K562 (cell line): ENCODE measurements around the gene LLGL2. TPM values are rescaled to one million over a fixed set of nuclear protein-coding genes. Genes with fewer than 3 reads are reported as not detected.

Experiments used
- BCOR ChIP-seq: fragments of 450-650 bp; IDR thresholded peaks from 2 replicates; pipeline ENCODE4 v1.6.1; 2016
- CHD2 ChIP-seq: IDR thresholded peaks from 2 replicates; pipeline ENCODE4 v1.6.1; 2011; ENCODE audit warnings: low read depth, low read length
- ETV1 ChIP-seq: fragments of 450-650 bp; conservative IDR thresholded peaks from 2 replicates; pipeline ENCODE4 v1.6.1; 2016; ENCODE audit warnings: missing genetic modification characterization, control low read depth, low read depth, missing compliant biosample characterization
- FOSL1 ChIP-seq: fragments of 200-800 bp; sonication (Bioruptor generic); conservative IDR thresholded peaks from 2 replicates; pipeline ENCODE4 v1.6.1; 2016; ENCODE audit warnings: missing genetic modification characterization, missing compliant biosample characterization
- HDGF ChIP-seq: fragments of 450-650 bp; IDR thresholded peaks from 2 replicates; pipeline ENCODE4 v1.6.1; 2016
- HMG20B ChIP-seq: fragments of 250-450 bp; sonication (Bioruptor Pico); IDR thresholded peaks from 2 replicates; pipeline ENCODE4 v1.5.0; 2021; ENCODE audit warnings: mild to moderate bottlenecking
- PRDM10 ChIP-seq: fragments of 450-650 bp; IDR thresholded peaks from 2 replicates; pipeline ENCODE4 v1.6.1; 2018; ENCODE audit not compliant: partially characterized antibody
- RB1 ChIP-seq: fragments of 450-650 bp; IDR thresholded peaks from 2 replicates; pipeline ENCODE4 v1.6.1; 2017; ENCODE audit warnings: low read depth, mild to moderate bottlenecking
- SUPT5H ChIP-seq: fragments of 450-650 bp; IDR thresholded peaks from 2 replicates; pipeline ENCODE4 v1.6.1; 2016
- UBTF ChIP-seq, 2 experiments: IDR thresholded peaks; 2 replicates each; pipeline ENCODE4 v1.6.1; 2012; ENCODE audit warnings: improper control_type of control experiment in 2 of 2, low read depth in 2 of 2, low read length in 2 of 2, borderline replicate concordance in 1 of 2
- ZBTB2 ChIP-seq: fragments of 450-650 bp; IDR thresholded peaks from 2 replicates; pipeline ENCODE4 v1.6.1; 2016; ENCODE audit warnings: antibody characterized with exemption
- polyA plus RNA-seq, 8 experiments: library from polyadenylated mRNA; depleted of rRNA in 4 of 8; stranded (reverse) in 5 of 8; unstranded in 3 of 8; fragments of >200 nt; fragmentation: Nextera tagmentation in 2 of 8; fragmentation: Illumina TruSeq in 1 of 8; extraction: Ambion mirVana in 2 of 8; extraction: Trizol in 1 of 8; gene quantifications; 2 replicates each; pipeline versions ENCODE4 v1.2.1 to v1.2.3, GENCODE V29; 2011 to 2014; ENCODE audit warnings: inconsistent platforms in 1 of 8, missing spikeins in 1 of 8
- total RNA-seq, 7 experiments: library from RNA; depleted of rRNA in 6 of 7; stranded (reverse); fragments of >200 nt in 6 of 7; fragmentation: Illumina TruSeq in 2 of 7; extraction: Trizol in 2 of 7; gene quantifications; 2 replicates each; pipeline versions ENCODE4 v1.2.1 to v1.2.3, GENCODE V29; 2011 to 2021; ENCODE audit warnings: low replicate concordance in 1 of 7
- TF ChIP-seq, protein P1 (sequence below): sonication (generic); formaldehyde crosslinking; IDR thresholded peaks from 2 replicates; pipeline ENCODE4 v1.8.1; 2023; ENCODE audit warnings: mild to moderate bottlenecking, missing genetic modification reagents, moderate library complexity
- TF ChIP-seq, protein P2 (sequence below), 3 experiments: fragments of 200-800 bp in 1 of 3; fragments of 250-450 bp in 1 of 3; fragments of 450-650 bp in 1 of 3; sonication (Bioruptor Pico) in 1 of 3; sonication (Bioruptor generic) in 1 of 3; formaldehyde crosslinking in 1 of 3; IDR thresholded peaks; 2 replicates each; pipeline versions ENCODE4 v1.6.1 to v1.8.0; 2016 to 2022; ENCODE audit warnings: mild to moderate bottlenecking in 2 of 3, missing genetic modification characterization in 2 of 3, missing compliant biosample characterization in 1 of 3, moderate library complexity in 1 of 3

Gene LLGL2
- total and polyA plus RNA-seq, 9 of the 15 experiments (the other 6 are each of a cell fraction or from before 2014, with no cell fraction given): 0.32 to 24.4 (median 10.2) TPM

DNA sequence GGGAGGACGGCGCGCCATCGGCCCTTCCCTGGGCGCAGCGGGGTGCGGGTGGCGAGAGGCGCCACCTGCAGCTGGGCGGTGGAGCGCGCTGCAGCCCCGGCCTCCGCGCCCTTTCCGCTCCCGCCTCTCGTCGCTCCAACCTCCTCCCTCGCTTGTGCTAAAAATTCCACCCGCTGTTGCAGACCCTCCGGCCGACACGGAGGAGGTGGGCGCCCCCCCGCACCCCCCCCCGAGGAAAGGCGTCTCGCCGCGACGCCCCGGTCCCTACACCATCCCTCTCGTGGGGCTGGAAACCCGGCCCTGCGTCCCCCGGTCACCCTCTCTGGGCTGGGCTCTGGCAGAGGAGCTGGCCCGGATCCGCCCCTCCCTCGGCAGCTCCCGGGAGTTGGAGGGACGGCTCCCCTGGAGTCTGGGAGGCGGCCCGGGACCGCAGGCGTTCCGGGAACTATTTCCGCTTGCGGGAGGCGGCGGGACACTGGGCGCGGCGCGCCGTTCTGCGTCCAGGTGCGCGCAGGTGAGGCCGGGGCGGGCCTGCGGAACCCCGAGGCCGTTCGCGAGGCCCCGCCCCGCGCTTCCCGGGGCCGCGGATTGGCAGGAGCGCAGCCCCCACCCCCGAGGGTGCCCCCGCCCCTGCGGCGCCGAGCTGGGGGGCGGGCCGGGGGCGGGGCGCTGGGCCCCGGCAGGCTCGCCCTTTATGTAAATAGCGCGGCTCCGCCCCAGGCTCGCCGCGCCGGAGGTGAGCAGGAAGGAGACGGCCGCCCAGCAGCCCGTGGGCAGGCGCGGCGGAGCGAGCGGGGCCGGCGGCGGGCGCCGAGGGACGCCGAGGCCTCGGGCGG lies at the start of gene LLGL2 (continued):
- TF ChIP-seq, protein P1, sequence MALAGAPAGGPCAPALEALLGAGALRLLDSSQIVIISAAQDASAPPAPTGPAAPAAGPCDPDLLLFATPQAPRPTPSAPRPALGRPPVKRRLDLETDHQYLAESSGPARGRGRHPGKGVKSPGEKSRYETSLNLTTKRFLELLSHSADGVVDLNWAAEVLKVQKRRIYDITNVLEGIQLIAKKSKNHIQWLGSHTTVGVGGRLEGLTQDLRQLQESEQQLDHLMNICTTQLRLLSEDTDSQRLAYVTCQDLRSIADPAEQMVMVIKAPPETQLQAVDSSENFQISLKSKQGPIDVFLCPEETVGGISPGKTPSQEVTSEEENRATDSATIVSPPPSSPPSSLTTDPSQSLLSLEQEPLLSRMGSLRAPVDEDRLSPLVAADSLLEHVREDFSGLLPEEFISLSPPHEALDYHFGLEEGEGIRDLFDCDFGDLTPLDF (CRISPR knock-in tag): peak; percentile 58; the same call in 1 of the 2 replicates
- TF ChIP-seq HDGF (no peak), ZBTB2 (no peak), BCOR (peak; percentile 82), HMG20B (CRISPR knock-in tag) (no peak), CHD2 (0 out of 2 replicates have a peak, but pooled peaks have one; percentile 6), RB1 (peak; percentile 77; the same call in 1 of the 2 replicates), PRDM10 (peak; percentile 24), SUPT5H (0 out of 2 replicates have a peak, but pooled peaks have one; percentile 44), FOSL1 (tag) (0 out of 2 replicates have a peak, but pooled peaks have one; percentile 23), UBTF (IDR thresholded peaks at IDR 0.05; ENCODE audit: borderline replicate concordance in 1 of 2, low read depth in 2 of 2, low read length in 2 of 2) (peak; percentile 23 to 52; a peak in 3 of 4 replicates), ETV1 (tag) (peak; percentile 40; the same call in 1 of the 2 replicates)
- TF ChIP-seq, protein P2, sequence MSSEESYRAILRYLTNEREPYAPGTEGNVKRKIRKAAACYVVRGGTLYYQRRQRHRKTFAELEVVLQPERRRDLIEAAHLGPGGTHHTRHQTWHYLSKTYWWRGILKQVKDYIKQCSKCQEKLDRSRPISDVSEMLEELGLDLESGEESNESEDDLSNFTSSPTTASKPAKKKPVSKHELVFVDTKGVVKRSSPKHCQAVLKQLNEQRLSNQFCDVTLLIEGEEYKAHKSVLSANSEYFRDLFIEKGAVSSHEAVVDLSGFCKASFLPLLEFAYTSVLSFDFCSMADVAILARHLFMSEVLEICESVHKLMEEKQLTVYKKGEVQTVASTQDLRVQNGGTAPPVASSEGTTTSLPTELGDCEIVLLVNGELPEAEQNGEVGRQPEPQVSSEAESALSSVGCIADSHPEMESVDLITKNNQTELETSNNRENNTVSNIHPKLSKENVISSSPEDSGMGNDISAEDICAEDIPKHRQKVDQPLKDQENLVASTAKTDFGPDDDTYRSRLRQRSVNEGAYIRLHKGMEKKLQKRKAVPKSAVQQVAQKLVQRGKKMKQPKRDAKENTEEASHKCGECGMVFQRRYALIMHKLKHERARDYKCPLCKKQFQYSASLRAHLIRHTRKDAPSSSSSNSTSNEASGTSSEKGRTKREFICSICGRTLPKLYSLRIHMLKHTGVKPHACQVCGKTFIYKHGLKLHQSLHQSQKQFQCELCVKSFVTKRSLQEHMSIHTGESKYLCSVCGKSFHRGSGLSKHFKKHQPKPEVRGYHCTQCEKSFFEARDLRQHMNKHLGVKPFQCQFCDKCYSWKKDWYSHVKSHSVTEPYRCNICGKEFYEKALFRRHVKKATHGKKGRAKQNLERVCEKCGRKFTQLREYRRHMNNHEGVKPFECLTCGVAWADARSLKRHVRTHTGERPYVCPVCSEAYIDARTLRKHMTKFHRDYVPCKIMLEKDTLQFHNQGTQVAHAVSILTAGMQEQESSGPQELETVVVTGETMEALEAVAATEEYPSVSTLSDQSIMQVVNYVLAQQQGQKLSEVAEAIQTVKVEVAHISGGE (CRISPR knock-in tag; IDR thresholded peaks at IDR 0.05): peak in 2 of 3 experiments; percentile 37 to 55; a peak in 1 of 6 replicates
